Activated T-cell treated with anti-CD3 and anti-CD28 coated beads, Interleukin-2, amount 50 U/mL, for 48 hours (primary cell): Measurements from ENCODE around the gene RASSF1.
"Not testable (repeated sequence)": the region's sequence is repeated elsewhere in the genome, so short reads cannot be mapped to it uniquely, and the experiment has no call there.

ENCODE experiments used
- DNase-seq, 2 experiments: peaks; one replicate each; pipeline ENCODE4 v3.0.0-alpha.2; 2020

The RASSF1 gene

GRCh38 chr3:50298836-50299637, 41.6 kb downstream of the RASSF1 start, which contains the start of the genes HYAL3 and NAA80:
TSS of gene HYAL3 (minus strand) at chr3:50299405. CDS start at chr3:50295602, 3,803 bp downstream.
TSS of gene NAA80 (minus strand) at chr3:50299405. CDS start at chr3:50297463, 1,942 bp downstream.
- DNase-seq, result peak; percentile 100

GRCh38 chr3:50297896-50298725, 42.5 kb downstream of the RASSF1 start:
- DNase-seq, result no peak

- no peak for DNase-seq
Observed at GRCh38 chr3:50297384-50297775, 43.3 kb downstream of the RASSF1 start.

- DNase-seq, result no peak
Observed at GRCh38 chr3:50296721-50297383, 43.8 kb downstream of the RASSF1 start.

GRCh38 chr3:50295553-50296431, 44.8 kb downstream of the RASSF1 start:
- DNase-seq, result no peak

- no peak for DNase-seq
Observed at GRCh38 chr3:50294492-50295403, 45.9 kb downstream of the RASSF1 start.

- no peak for DNase-seq
Observed at GRCh38 chr3:50294089-50294488, 46.5 kb downstream of the RASSF1 start.

- no peak for DNase-seq
Observed at GRCh38 chr3:50293079-50293801, 47.4 kb downstream of the RASSF1 start.

GRCh38 chr3:50292159-50293078, 48.2 kb downstream of the RASSF1 start, which contains the start of gene IFRD2:
TSS of gene IFRD2 (minus strand) at chr3:50292429. CDS start at chr3:50292274, 155 bp downstream.
- peak; percentile 94 to 97 for DNase-seq

- no peak for DNase-seq
Observed at GRCh38 chr3:50290161-50290641, 50.4 kb downstream of the RASSF1 start.

- DNase-seq, result no peak
Observed at GRCh38 chr3:50289130-50289529, 51.5 kb downstream of the RASSF1 start.

GRCh38 chr3:50288387-50289007, 52.1 kb downstream of the RASSF1 start:
- no peak for DNase-seq

- no peak for DNase-seq
Observed at GRCh38 chr3:50287262-50287661, 53.4 kb downstream of the RASSF1 start.

GRCh38 chr3:50286322-50287227, 54.1 kb downstream of the RASSF1 start:
- DNase-seq, result no peak

GRCh38 chr3:50284121-50284520, 56.5 kb downstream of the RASSF1 start:
- DNase-seq, result not testable (repeated sequence)
